Smooth muscle cell (in vitro differentiated cells): ENCODE results near the gene UBLCP1. TPM values are rescaled to one million over a fixed set of nuclear protein-coding genes. Genes with fewer than 3 reads are reported as not detected.
A peak's percentile ranks its signal among the peaks of the same experiment; 100 is the strongest.
"Not testable (repeated sequence)": the region's sequence is repeated elsewhere in the genome, so short reads cannot be mapped to it uniquely, and the experiment has no call there.

Experiments
- DNase-seq: peaks from one replicate; lab custom pipeline; 2025; ENCODE audit not compliant: unreplicated experiment; lab: John Stamatoyannopoulos, UW
- H2AFZ ChIP-seq: fragments of 200-600 bp; sonication (generic); 2 replicates; pipeline ENCODE4 v1.6.0; 2016; ENCODE audit warnings: antibody characterized with exemption, low read depth, mild to moderate bottlenecking
- H3F3A ChIP-seq: fragments of 200-600 bp; sonication (generic); 2 replicates; pipeline ENCODE4 v1.6.0; 2017; ENCODE audit warnings: antibody characterized with exemption, low read depth
- H3K27ac ChIP-seq: fragments of 200-600 bp; sonication (generic); 2 replicates; pipeline ENCODE4 v1.5.1; 2016; ENCODE audit warnings: low read depth, mild to moderate bottlenecking
- H3K27me3 ChIP-seq: fragments of 200-600 bp; sonication (generic); 2 replicates; pipeline ENCODE4 v1.6.1; 2016; ENCODE audit warnings: low read depth, mild to moderate bottlenecking
- H3K36me3 ChIP-seq: fragments of 200-600 bp; sonication (generic); 2 replicates; pipeline ENCODE4 v1.5.1; 2016; ENCODE audit warnings: low read depth
- H3K4me1 ChIP-seq: fragments of 200-600 bp; sonication (generic); 2 replicates; pipeline ENCODE4 v1.5.1; 2016; ENCODE audit warnings: low read depth
- H3K4me2 ChIP-seq: fragments of 200-600 bp; sonication (generic); 2 replicates; pipeline ENCODE4 v1.6.0; 2016; ENCODE audit warnings: mild to moderate bottlenecking
- H3K4me3 ChIP-seq: fragments of 200-600 bp; sonication (generic); 2 replicates; pipeline ENCODE4 v1.5.1; 2016; ENCODE audit warnings: mild to moderate bottlenecking
- H3K79me2 ChIP-seq: fragments of 200-600 bp; sonication (generic); 2 replicates; pipeline ENCODE4 v1.6.0; 2016; ENCODE audit warnings: low read depth, mild to moderate bottlenecking
- H3K9ac ChIP-seq: fragments of 200-600 bp; sonication (generic); 2 replicates; pipeline ENCODE4 v1.6.0; 2016; ENCODE audit warnings: low read depth
- H3K9me3 ChIP-seq: fragments of 200-600 bp; sonication (generic); replicated peaks from 2 replicates; pipeline ENCODE4 v1.5.1; 2016; ENCODE audit warnings: low read depth
- H4K20me1 ChIP-seq: fragments of 200-600 bp; sonication (generic); 2 replicates; pipeline ENCODE4 v1.6.0; 2016; ENCODE audit warnings: low read depth
- WGBS: methylation state at CpG from one replicate; pipeline ENCODE4 v1.1.7; 2016; ENCODE audit warnings: low lambda C conversion rate; 5-methylcytosine and 5-hydroxymethylcytosine counted together
- polyA plus RNA-seq: library from polyadenylated mRNA; unstranded; fragments of >200 nt; fragmentation: Nextera tagmentation; extraction: Ambion mirVana; gene quantifications from 2 replicates; pipeline ENCODE4 v1.2.1, GENCODE V29; 2016
- total RNA-seq: library from RNA; depleted of rRNA; stranded (reverse); fragments of >200 nt; gene quantifications from 2 replicates; pipeline ENCODE4 v1.2.3, GENCODE V29; 2014
- TF ChIP-seq, protein P1 (sequence below): fragments of 200-600 bp; sonication (generic); IDR thresholded peaks from 2 replicates; pipeline ENCODE4 v1.5.1; 2017; ENCODE audit warnings: borderline replicate concordance, mild to moderate bottlenecking, antibody characterized with exemption; ENCODE audit not compliant: insufficient read depth, poor library complexity, severe bottlenecking

The UBLCP1 gene
- total and polyA plus RNA-seq, 2 experiments from 2014 or later: 32.9 to 44.1 TPM

- Histone ChIP-seq H3K4me3 (no peak overlapping the region), H3K27me3 (peaks cover 12% of the 10 kb centered on the region), H3K79me2 (no peaks in the 10 kb centered on the region), H3K9ac (no peak overlapping the region), H3K36me3 (no peaks in the 10 kb centered on the region), H3K4me1 (peaks cover 4% of the 10 kb centered on the region), H4K20me1 (no peaks in the 10 kb centered on the region), H3K9me3 (no peaks in the 10 kb centered on the region), H3K4me2 (no peak overlapping the region), H2AFZ (no peak overlapping the region), H3K27ac (no peak overlapping the region), H3F3A (no peaks in the 10 kb centered on the region)
- TF ChIP-seq, protein P1, sequence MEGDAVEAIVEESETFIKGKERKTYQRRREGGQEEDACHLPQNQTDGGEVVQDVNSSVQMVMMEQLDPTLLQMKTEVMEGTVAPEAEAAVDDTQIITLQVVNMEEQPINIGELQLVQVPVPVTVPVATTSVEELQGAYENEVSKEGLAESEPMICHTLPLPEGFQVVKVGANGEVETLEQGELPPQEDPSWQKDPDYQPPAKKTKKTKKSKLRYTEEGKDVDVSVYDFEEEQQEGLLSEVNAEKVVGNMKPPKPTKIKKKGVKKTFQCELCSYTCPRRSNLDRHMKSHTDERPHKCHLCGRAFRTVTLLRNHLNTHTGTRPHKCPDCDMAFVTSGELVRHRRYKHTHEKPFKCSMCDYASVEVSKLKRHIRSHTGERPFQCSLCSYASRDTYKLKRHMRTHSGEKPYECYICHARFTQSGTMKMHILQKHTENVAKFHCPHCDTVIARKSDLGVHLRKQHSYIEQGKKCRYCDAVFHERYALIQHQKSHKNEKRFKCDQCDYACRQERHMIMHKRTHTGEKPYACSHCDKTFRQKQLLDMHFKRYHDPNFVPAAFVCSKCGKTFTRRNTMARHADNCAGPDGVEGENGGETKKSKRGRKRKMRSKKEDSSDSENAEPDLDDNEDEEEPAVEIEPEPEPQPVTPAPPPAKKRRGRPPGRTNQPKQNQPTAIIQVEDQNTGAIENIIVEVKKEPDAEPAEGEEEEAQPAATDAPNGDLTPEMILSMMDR: no peak
- WGBS: 83% methylated on average over 6 of the region's 6 CpGs
- no peak for DNase-seq
These were observed 5.3 kb upstream of the UBLCP1 start for GRCh38 chr5:159257629-159258283.

DNA sequence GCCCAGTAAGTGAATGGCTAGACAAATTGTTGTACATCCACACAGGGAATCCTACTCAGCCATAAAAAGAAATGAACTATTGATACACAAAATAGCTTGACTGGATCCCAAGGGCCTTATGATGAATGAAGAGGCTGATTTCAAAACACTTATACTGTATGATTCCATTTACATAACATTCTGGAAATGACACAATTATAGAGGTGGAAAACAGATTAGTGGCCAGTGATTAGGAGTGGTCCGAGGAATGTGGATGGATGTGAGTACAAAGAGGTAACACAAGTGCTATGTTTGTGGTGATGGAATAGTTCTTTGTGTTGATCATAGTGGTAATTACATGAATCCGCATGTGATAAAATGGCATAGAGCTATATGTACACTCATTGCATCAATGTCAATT is 4.7 kb upstream of the UBLCP1 start:
- WGBS: 90% methylated on average over 2 of the region's 2 CpGs

DNA sequence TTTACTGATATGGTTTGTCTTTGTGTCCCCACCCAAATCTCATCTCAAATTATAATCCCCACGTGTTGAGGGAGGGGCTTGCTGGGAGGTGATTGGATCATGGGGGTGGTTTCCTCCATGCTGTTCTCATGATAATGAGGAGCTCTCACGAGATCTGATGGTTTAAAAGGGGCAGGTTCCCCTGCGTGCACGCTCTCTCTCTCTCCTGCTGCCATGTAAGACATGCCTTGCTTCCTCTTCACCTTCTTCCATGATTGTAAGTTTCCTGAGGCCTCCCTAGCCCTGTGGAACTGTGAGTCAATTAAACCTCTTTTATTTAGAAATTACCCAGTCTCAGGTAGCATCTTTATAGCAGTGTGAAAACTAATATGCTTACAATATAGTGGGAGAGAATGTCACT is 2.9 kb upstream of the UBLCP1 start:
- WGBS: 63% methylated on average over 4 of the region's 4 CpGs
- Histone ChIP-seq H3K27me3 (peaks cover 12% of the 10 kb centered on the region), H3K4me1 (peaks cover 13% of the 10 kb centered on the region), H3K79me2 (peaks cover 21% of the 10 kb centered on the region)
- H3K27ac ChIP-seq, H2AFZ ChIP-seq, DNase-seq, H3K9ac ChIP-seq, H3K9me3 ChIP-seq, H4K20me1 ChIP-seq, H3K4me3 ChIP-seq, H3K36me3 ChIP-seq, H3K4me2 ChIP-seq, H3F3A ChIP-seq: not testable (repeated sequence)

More for the DNA sequence above, 4.7 kb upstream of the UBLCP1 start:
- peaks cover 4% of the 10 kb centered on the region for H3K4me1 ChIP-seq
- H4K20me1 ChIP-seq: no peaks in the 10 kb centered on the region
- peaks cover 2% of the 10 kb centered on the region for H3K79me2 ChIP-seq
- H3K27ac ChIP-seq: no peak overlapping the region
- no peaks in the 10 kb centered on the region for H3K36me3 ChIP-seq
- DNase-seq: no peak
- H3K4me2 ChIP-seq: no peak overlapping the region
- H3K9ac ChIP-seq: no peak overlapping the region
- H3K4me3 ChIP-seq: no peak overlapping the region
- no peaks in the 10 kb centered on the region for H3K9me3 ChIP-seq
- TF ChIP-seq, protein P1: no peak
- H3F3A ChIP-seq: no peaks in the 10 kb centered on the region
- peaks cover 12% of the 10 kb centered on the region for H3K27me3 ChIP-seq
- H2AFZ ChIP-seq: no peak overlapping the region

DNA sequence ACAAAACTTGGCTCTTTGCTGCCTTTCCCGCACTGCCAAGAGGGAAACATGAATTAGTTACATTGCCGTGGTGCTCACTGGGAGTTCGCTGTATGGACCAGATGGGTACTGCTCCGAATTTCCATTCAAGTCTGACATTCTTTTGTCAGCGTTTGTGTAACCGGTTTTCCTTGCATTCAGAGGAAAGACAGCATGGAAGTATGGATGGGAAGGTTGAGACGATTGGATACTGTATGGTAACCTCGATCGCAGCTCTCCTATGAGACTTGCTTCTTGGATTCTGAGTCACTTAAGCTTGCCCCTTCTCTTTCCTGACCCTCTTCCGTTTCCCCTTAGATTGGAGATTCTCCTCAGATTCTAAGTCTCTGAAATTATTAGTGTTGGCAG is 625 bp upstream of the UBLCP1 start:
- peak overlapping the region; percentile 91 for H3K4me3 ChIP-seq
- H3K4me2 ChIP-seq: peak overlapping the region; percentile 97
- peaks cover 13% of the 10 kb centered on the region for H3K4me1 ChIP-seq
- H3K9me3 ChIP-seq: no peaks in the 10 kb centered on the region
- peaks cover under 1% of the 10 kb centered on the region for H4K20me1 ChIP-seq
- H3K9ac ChIP-seq: peak overlapping the region; percentile 94
- peak overlapping the region; percentile 96 for H2AFZ ChIP-seq
- TF ChIP-seq, protein P1: no peak
- peaks cover 27% of the 10 kb centered on the region for H3K79me2 ChIP-seq
- DNase-seq: no peak
- no peaks in the 10 kb centered on the region for H3F3A ChIP-seq
- peaks cover under 1% of the 10 kb centered on the region for H3K27me3 ChIP-seq
- WGBS: 43% methylated on average over 10 of the region's 10 CpGs
- no peaks in the 10 kb centered on the region for H3K36me3 ChIP-seq
- peak overlapping the region; percentile 90 for H3K27ac ChIP-seq
